GM06990 (cell line): Measurements from ENCODE around the gene TPSD1.
"Not testable (repeated sequence)": the region's sequence is repeated elsewhere in the genome, so short reads cannot be mapped to it uniquely, and the experiment has no call there.

ENCODE experiments used
- DNase-seq: peaks from one replicate; pipeline ENCODE4 v3.0.0-alpha.2; 2011; ENCODE audit not compliant: insufficient read length; ENCODE audit errors: extremely low read depth
- H3K27me3 ChIP-seq: replicated peaks from 2 replicates; pipeline ENCODE4 v1.6.0; 2011; ENCODE audit warnings: low read length; ENCODE audit not compliant: control insufficient read depth, insufficient read depth
- H3K36me3 ChIP-seq: 2 replicates; pipeline ENCODE4 v1.5.1; 2011; ENCODE audit warnings: low read length; ENCODE audit not compliant: control insufficient read depth, insufficient read depth
- H3K4me3 ChIP-seq: replicated peaks from 2 replicates; pipeline ENCODE4 v1.5.1; 2011; ENCODE audit warnings: low read depth, mild to moderate bottlenecking, control low read depth, low read length
- TF ChIP-seq, protein P1 (sequence below): IDR thresholded peaks from 2 replicates; pipeline ENCODE4 v1.5.1; 2011; ENCODE audit warnings: low read length, control low read depth, mild to moderate bottlenecking, inconsistent platforms; ENCODE audit not compliant: insufficient read depth, poor library complexity, severe bottlenecking

Gene TPSD1

DNA sequence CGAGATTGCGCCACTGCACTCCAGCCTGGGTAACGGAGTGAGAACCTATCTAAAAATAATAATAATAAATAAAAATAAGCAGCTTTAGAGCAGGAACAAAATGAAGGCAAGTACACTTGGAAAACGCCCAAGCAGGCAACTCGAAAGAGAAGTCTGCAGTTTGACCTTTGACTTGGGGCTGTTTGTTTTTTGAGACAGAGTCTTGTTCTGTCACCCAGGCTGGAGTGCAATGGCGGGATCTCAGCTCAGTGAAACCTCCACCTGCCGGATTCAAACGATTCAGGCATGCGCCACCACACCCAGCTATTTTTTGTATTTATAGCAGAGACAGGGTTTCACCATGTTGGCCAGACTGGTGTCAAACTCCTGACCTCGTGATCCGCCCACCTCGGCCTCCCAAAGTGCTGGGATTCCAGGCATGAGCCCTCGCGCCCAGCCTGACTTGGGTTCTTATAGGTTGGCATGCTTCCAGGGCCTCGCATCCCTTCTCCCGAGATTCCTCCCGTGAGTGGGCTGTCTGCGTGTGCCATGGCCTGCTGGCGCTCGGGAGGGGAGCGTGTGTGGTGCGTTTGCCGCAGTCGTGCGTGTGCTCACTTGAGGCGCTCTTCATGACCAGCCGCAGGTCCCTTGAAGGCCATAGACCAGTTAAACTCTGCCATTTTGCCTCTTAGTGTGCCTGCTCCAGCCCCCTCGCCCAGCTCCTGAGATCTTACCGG lies 35.1 kb downstream of the TPSD1 start:
- Histone ChIP-seq H3K27me3 (no peaks in the 10 kb centered on the region; the same call in 1 of the 2 replicates), H3K4me3 (no peak overlapping the region), H3K36me3 (no peaks in the 10 kb centered on the region)
- TF ChIP-seq, protein P1, sequence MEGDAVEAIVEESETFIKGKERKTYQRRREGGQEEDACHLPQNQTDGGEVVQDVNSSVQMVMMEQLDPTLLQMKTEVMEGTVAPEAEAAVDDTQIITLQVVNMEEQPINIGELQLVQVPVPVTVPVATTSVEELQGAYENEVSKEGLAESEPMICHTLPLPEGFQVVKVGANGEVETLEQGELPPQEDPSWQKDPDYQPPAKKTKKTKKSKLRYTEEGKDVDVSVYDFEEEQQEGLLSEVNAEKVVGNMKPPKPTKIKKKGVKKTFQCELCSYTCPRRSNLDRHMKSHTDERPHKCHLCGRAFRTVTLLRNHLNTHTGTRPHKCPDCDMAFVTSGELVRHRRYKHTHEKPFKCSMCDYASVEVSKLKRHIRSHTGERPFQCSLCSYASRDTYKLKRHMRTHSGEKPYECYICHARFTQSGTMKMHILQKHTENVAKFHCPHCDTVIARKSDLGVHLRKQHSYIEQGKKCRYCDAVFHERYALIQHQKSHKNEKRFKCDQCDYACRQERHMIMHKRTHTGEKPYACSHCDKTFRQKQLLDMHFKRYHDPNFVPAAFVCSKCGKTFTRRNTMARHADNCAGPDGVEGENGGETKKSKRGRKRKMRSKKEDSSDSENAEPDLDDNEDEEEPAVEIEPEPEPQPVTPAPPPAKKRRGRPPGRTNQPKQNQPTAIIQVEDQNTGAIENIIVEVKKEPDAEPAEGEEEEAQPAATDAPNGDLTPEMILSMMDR, result no peak
- DNase-seq, result no peak

DNA sequence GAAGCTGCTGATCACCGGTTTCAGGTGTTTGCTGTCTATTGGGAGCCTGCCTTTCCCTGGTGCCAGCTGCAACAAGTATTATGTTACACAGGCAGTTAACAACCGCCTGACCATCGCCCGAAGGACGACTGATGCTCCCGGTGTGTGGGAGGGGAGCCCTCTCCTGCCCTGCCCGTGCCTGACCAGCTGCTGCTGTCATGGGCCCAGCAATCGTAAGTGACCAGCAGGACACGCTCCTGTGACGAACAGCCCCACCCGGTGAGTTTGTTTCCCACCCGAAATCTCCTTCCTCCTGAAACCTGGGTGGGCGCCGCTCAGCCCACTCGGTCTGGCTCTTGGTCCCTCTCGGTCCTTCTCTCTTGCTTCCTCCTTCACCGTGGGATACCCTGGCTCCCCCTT lies 35.7 kb downstream of the TPSD1 start:
- TF ChIP-seq, protein P1, result no peak
- DNase-seq, result no peak
- H3K4me3 ChIP-seq, result no peak overlapping the region
- no peaks in the 10 kb centered on the region for H3K36me3 ChIP-seq
- H3K27me3 ChIP-seq, result no peaks in the 10 kb centered on the region; the same call in 1 of the 2 replicates

DNA sequence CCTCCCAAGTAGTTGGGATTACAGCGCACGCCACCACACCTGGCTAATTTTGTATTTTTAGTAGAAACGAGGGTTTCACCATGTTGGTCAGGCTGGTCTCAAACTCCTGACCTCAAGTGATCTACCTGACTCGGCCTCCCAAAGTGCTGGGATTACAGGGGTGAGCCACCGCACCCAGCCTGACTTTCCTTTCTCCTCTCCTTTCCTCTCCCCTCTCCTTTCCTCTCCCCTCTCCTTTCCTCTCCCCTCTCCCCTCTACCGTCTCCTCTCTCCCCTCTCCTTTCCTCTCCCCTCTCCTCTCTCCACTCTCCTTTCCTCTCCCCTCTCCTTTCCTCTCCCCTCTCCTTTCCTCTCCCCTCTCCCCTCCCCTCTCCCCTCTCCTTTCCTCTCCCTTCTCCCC lies 36.3 kb downstream of the TPSD1 start:
- DNase-seq, H3K36me3 ChIP-seq, H3K27me3 ChIP-seq, H3K4me3 ChIP-seq: not testable (repeated sequence)

DNA sequence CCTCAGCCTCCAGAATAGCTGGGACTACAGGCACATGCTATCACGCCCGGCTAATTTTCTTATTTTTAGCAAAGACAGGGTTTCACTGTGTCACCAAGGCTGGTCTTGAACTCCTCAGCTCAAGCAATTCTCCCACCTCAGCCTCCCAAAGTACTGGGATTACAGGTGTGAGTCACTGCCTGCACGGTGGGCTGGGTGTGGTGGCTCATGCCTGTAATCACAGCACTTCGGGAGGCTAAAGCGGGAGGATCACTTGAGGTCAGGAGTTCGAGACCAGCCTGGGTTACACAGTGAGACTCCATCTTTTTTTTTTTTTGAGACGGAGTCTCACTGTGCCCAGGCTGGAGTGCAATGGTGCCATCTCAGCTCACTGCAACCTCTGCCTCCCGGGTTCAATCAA lies 36.9 kb downstream of the TPSD1 start:
- not testable (repeated sequence) for H3K27me3 ChIP-seq, H3K4me3 ChIP-seq, H3K36me3 ChIP-seq, DNase-seq

DNA sequence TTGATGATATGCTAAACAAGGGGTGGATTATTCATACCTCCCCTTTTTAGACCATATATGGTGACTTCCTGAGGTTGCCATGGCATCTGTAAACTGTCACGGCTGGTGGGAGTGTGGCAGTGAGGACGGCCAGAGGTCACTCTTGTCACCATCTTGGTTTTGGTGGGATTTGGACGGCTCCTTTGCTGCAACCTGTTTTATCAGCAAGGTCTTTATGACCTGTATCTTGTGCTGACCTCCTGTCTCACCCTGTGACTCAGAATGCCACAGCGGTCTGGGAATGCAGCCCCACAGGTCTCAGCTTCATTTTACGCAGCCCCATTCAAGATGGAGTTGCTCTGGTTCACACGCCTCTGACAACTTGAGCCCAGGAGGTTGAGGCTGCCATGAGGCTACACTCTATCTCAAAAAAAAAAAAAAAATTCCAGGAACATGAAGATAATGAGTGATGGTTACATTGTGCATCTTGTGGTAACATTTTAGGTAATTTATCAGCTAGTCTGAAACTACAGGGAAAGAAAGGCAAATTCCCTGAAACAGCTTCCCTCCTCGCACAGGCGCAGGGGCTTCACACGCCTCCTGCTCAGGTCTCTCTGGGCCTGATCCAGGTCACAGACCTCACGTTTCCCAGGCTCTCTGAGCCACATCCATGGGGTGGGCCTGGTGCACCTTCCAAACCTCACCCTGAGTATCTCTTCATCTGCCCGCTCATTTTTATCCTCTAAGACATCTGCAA lies 38.2 kb downstream of the TPSD1 start:
- no peaks in the 10 kb centered on the region for H3K36me3 ChIP-seq
- no peak for DNase-seq
- TF ChIP-seq, protein P1, result no peak
- no peak overlapping the region for H3K4me3 ChIP-seq
- no peaks in the 10 kb centered on the region; the same call in 1 of the 2 replicates for H3K27me3 ChIP-seq

DNA sequence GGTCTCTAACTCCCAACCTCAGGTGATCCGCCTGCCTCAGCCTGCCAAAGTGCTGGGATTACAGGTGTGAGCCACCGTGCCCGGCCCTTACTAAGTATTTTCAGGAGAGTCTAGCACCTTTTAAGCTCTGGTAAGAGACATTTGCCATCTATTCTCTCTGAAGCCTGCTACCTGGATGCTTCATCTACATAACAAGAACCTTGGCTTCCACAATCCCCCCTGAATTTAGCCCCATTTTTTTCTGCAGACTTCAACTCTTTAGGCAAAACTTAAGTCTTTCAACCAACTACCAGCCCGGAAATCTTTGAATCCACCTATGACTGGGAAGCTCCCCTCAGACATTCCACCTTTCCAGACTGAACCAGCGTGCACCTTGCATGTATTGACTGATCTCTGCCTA lies 39.6 kb downstream of the TPSD1 start:
- no peaks in the 10 kb centered on the region for H3K36me3 ChIP-seq
- no peaks in the 10 kb centered on the region for H3K27me3 ChIP-seq
- DNase-seq, result no peak
- H3K4me3 ChIP-seq, result no peak overlapping the region
- TF ChIP-seq, protein P1, result no peak

DNA sequence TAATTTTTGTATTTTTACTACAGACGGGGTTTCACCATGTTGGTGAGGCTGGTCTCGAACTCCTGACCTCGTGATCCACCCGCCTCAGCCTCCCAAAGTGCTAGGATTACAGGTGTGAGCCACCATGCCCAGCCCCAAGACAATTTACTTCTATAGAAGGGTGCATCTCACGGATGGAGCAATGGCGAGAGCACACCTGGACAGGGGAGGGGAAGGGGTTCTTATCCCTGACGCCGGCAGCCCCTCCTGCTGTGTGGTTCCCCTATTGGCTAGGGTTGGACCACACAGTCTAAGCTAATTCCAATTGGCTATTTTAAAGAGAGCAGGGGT lies 40.8 kb downstream of the TPSD1 start:
- DNase-seq, H3K4me3 ChIP-seq, H3K36me3 ChIP-seq, H3K27me3 ChIP-seq: not testable (repeated sequence)
